ENCODE measurements around the gene RPRD1B.
A peak's percentile ranks its signal among the peaks of the same experiment; 100 is the strongest.

RPRD1B gene

GRCh38 chr20:38112261-38112929, 78.8 kb downstream of the RPRD1B start:
- no peaks in the 10 kb centered on the region for H3K36me3 Mint-ChIP-seq (ENCODE audit: insufficient read depth)
- H3K4me1 Mint-ChIP-seq (ENCODE audit: low read depth in 2 of 2), result no peaks in the 10 kb centered on the region
- ATAC-seq (replicated peaks) (no peak), DNase-seq (no peak)
- no peak overlapping the region for H3K4me3 Mint-ChIP-seq
- H3K27ac Mint-ChIP-seq, result no peak overlapping the region
- no peaks in the 10 kb centered on the region for H3K27me3 Mint-ChIP-seq
- H3K9me3 Mint-ChIP-seq, result no peaks in the 10 kb centered on the region

GRCh38 chr20:38112930-38113294, 79.4 kb downstream of the RPRD1B start:
- DNase-seq, result no peak
- H3K27me3 Mint-ChIP-seq, result no peaks in the 10 kb centered on the region
- H3K36me3 Mint-ChIP-seq (ENCODE audit: insufficient read depth), result no peaks in the 10 kb centered on the region
- no peak overlapping the region for H3K4me3 Mint-ChIP-seq
- no peak for ATAC-seq (replicated peaks)
- H3K4me1 Mint-ChIP-seq (ENCODE audit: low read depth in 2 of 2), result no peaks in the 10 kb centered on the region
- H3K9me3 Mint-ChIP-seq, result no peaks in the 10 kb centered on the region
- no peak overlapping the region for H3K27ac Mint-ChIP-seq

- DNase-seq (no peak), ATAC-seq (replicated peaks) (no peak)
- H3K4me1 Mint-ChIP-seq (ENCODE audit: low read depth in 2 of 2), result no peaks in the 10 kb centered on the region
- H3K27ac Mint-ChIP-seq, result no peak overlapping the region
- H3K4me3 Mint-ChIP-seq, result no peak overlapping the region
- H3K9me3 Mint-ChIP-seq, result no peaks in the 10 kb centered on the region
- no peaks in the 10 kb centered on the region for H3K36me3 Mint-ChIP-seq (ENCODE audit: insufficient read depth)
- H3K27me3 Mint-ChIP-seq, result no peaks in the 10 kb centered on the region
These were observed 80.1 kb downstream of the RPRD1B start for GRCh38 chr20:38113401-38114325.

- Mint-ChIP-seq H3K27me3 (no peaks in the 10 kb centered on the region), H3K4me1 (ENCODE audit: low read depth in 2 of 2) (no peaks in the 10 kb centered on the region), H3K4me3 (no peak overlapping the region), H3K27ac (no peak overlapping the region), H3K9me3 (no peaks in the 10 kb centered on the region), H3K36me3 (ENCODE audit: insufficient read depth) (no peaks in the 10 kb centered on the region)
- DNase-seq, result no peak
- ATAC-seq (replicated peaks), result no peak
These were observed 80.8 kb downstream of the RPRD1B start for GRCh38 chr20:38114353-38114791.

- no peaks in the 10 kb centered on the region for H3K4me1 Mint-ChIP-seq (ENCODE audit: low read depth in 2 of 2)
- H3K9me3 Mint-ChIP-seq, result no peaks in the 10 kb centered on the region
- H3K27me3 Mint-ChIP-seq, result no peaks in the 10 kb centered on the region
- peak overlapping the region in 1 of 2 donors; percentile 17 for H3K27ac Mint-ChIP-seq
- H3K4me3 Mint-ChIP-seq, result no peak overlapping the region
- no peaks in the 10 kb centered on the region for H3K36me3 Mint-ChIP-seq (ENCODE audit: insufficient read depth)
- no peak for DNase-seq
- ATAC-seq (replicated peaks), result no peak
These were observed 81.7 kb downstream of the RPRD1B start for GRCh38 chr20:38115205-38115604.

- DNase-seq, result no peak
- H3K27ac Mint-ChIP-seq, result no peak overlapping the region
- no peaks in the 10 kb centered on the region for H3K27me3 Mint-ChIP-seq
These were observed 82.3 kb downstream of the RPRD1B start for GRCh38 chr20:38115896-38116295.

GRCh38 chr20:38116409-38117165, 83.0 kb downstream of the RPRD1B start:
- Mint-ChIP-seq H3K4me1 (ENCODE audit: low read depth in 2 of 2) (no peaks in the 10 kb centered on the region), H3K27me3 (no peaks in the 10 kb centered on the region), H3K36me3 (ENCODE audit: insufficient read depth) (no peaks in the 10 kb centered on the region), H3K4me3 (no peak overlapping the region), H3K27ac (no peak overlapping the region), H3K9me3 (no peaks in the 10 kb centered on the region)
- DNase-seq (no peak), ATAC-seq (replicated peaks) (no peak)

More at GRCh38 chr20:38115896-38116295, 82.3 kb downstream of the RPRD1B start:
- H3K4me3 Mint-ChIP-seq, result no peak overlapping the region
- H3K36me3 Mint-ChIP-seq (ENCODE audit: insufficient read depth), result no peaks in the 10 kb centered on the region
- no peak for ATAC-seq (replicated peaks)
- no peaks in the 10 kb centered on the region for H3K9me3 Mint-ChIP-seq
- H3K4me1 Mint-ChIP-seq (ENCODE audit: low read depth in 2 of 2), result no peaks in the 10 kb centered on the region

GRCh38 chr20:38117205-38117604, 83.7 kb downstream of the RPRD1B start:
- Mint-ChIP-seq H3K27me3 (no peaks in the 10 kb centered on the region), H3K4me3 (no peak overlapping the region), H3K27ac (no peak overlapping the region), H3K4me1 (ENCODE audit: low read depth in 2 of 2) (no peaks in the 10 kb centered on the region), H3K36me3 (ENCODE audit: insufficient read depth) (no peaks in the 10 kb centered on the region), H3K9me3 (no peaks in the 10 kb centered on the region)
- ATAC-seq (replicated peaks) (no peak), DNase-seq (no peak)

- Mint-ChIP-seq H3K9me3 (no peaks in the 10 kb centered on the region), H3K4me3 (no peak overlapping the region), H3K36me3 (ENCODE audit: insufficient read depth) (no peaks in the 10 kb centered on the region), H3K27ac (no peak overlapping the region), H3K27me3 (no peaks in the 10 kb centered on the region), H3K4me1 (ENCODE audit: low read depth in 2 of 2) (no peaks in the 10 kb centered on the region)
- ATAC-seq (replicated peaks) (no peak), DNase-seq (no peak)
These were observed 84.1 kb downstream of the RPRD1B start for GRCh38 chr20:38117635-38118034.

- H3K4me3 Mint-ChIP-seq, result no peak overlapping the region
These were observed 85.9 kb downstream of the RPRD1B start for GRCh38 chr20:38119446-38119845.

GRCh38 chr20:38120625-38120988, 87.1 kb downstream of the RPRD1B start:
- H3K27ac Mint-ChIP-seq, result no peak overlapping the region
- H3K27me3 Mint-ChIP-seq, result no peaks in the 10 kb centered on the region
- H3K36me3 Mint-ChIP-seq (ENCODE audit: insufficient read depth), result peaks cover 5% of the 10 kb centered on the region
- H3K4me1 Mint-ChIP-seq (ENCODE audit: low read depth in 2 of 2), result no peaks in the 10 kb centered on the region
- H3K4me3 Mint-ChIP-seq, result no peak overlapping the region
- DNase-seq (no peak), ATAC-seq (replicated peaks) (no peak)
- no peaks in the 10 kb centered on the region for H3K9me3 Mint-ChIP-seq

More at GRCh38 chr20:38119446-38119845, 85.9 kb downstream of the RPRD1B start:
- H3K27me3 Mint-ChIP-seq, result no peaks in the 10 kb centered on the region
- DNase-seq (no peak), ATAC-seq (replicated peaks) (no peak)
- H3K9me3 Mint-ChIP-seq, result no peaks in the 10 kb centered on the region
- H3K36me3 Mint-ChIP-seq (ENCODE audit: insufficient read depth), result peaks cover 3% of the 10 kb centered on the region
- H3K4me1 Mint-ChIP-seq (ENCODE audit: low read depth in 2 of 2), result no peaks in the 10 kb centered on the region
- H3K27ac Mint-ChIP-seq, result no peak overlapping the region

- Mint-ChIP-seq H3K36me3 (ENCODE audit: insufficient read depth) (peaks cover 5% of the 10 kb centered on the region), H3K27ac (no peak overlapping the region), H3K27me3 (no peaks in the 10 kb centered on the region), H3K4me1 (ENCODE audit: low read depth in 2 of 2) (no peaks in the 10 kb centered on the region), H3K4me3 (no peak overlapping the region), H3K9me3 (no peaks in the 10 kb centered on the region)
- DNase-seq (no peak), ATAC-seq (replicated peaks) (no peak)
These were observed 88.2 kb downstream of the RPRD1B start for GRCh38 chr20:38121741-38122140.

GRCh38 chr20:38123021-38123587, 89.6 kb downstream of the RPRD1B start:
- H3K36me3 Mint-ChIP-seq (ENCODE audit: insufficient read depth), result peaks cover 5% of the 10 kb centered on the region
- no peak overlapping the region for H3K4me3 Mint-ChIP-seq
- no peak overlapping the region for H3K27ac Mint-ChIP-seq
- ATAC-seq (replicated peaks), result no peak
- no peaks in the 10 kb centered on the region for H3K9me3 Mint-ChIP-seq
- H3K4me1 Mint-ChIP-seq (ENCODE audit: low read depth in 2 of 2), result no peaks in the 10 kb centered on the region
- no peaks in the 10 kb centered on the region for H3K27me3 Mint-ChIP-seq
- no peak for DNase-seq
